ENCODE data around the gene TRAF6.

TRAF6 gene

DNA sequence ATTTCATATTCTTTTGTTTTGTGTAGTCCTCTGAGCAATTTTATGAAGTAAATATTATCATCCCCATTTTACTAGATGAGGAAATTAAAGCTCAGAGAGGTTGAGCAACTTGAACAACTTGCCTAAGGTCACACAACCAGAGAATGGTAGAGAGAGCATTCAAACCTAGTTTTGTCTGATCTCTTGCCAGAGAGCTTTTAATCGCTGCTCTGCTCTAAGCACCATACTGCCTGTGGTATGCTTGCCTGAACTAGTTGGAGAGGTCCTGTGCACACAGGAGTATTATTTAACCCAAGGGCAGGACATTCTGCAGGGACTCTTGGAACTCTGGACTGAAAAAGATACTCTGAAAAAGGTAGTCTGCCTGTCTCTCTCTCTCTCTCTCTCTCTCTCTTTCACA is 38.5 kb downstream of the TRAF6 start:
- Histone ChIP-seq H3K27me3 (ENCODE audit: control insufficient read depth in 1 of 2, insufficient read depth in 2 of 2, low read length in 2 of 2) (no peaks in the 10 kb centered on the region), H3K4me3 (ENCODE audit: low read length in 2 of 2) (no peak overlapping the region), H3K36me3 (ENCODE audit: control insufficient read depth in 2 of 2, insufficient read depth in 2 of 2, low read length in 2 of 2) (peaks cover 0 to 3% of the 10 kb centered on the region in 2 donors), H3K27ac (ENCODE audit: low read length) (no peak overlapping the region), H3K9ac (ENCODE audit: low read length in 2 of 2) (no peak overlapping the region), H3K9me3 (ENCODE audit: control insufficient read depth in 2 of 2, low read length in 2 of 2) (no peaks in the 10 kb centered on the region), H3K4me1 (ENCODE audit: control insufficient read depth, insufficient read depth, low read length) (no peaks in the 10 kb centered on the region)

DNA sequence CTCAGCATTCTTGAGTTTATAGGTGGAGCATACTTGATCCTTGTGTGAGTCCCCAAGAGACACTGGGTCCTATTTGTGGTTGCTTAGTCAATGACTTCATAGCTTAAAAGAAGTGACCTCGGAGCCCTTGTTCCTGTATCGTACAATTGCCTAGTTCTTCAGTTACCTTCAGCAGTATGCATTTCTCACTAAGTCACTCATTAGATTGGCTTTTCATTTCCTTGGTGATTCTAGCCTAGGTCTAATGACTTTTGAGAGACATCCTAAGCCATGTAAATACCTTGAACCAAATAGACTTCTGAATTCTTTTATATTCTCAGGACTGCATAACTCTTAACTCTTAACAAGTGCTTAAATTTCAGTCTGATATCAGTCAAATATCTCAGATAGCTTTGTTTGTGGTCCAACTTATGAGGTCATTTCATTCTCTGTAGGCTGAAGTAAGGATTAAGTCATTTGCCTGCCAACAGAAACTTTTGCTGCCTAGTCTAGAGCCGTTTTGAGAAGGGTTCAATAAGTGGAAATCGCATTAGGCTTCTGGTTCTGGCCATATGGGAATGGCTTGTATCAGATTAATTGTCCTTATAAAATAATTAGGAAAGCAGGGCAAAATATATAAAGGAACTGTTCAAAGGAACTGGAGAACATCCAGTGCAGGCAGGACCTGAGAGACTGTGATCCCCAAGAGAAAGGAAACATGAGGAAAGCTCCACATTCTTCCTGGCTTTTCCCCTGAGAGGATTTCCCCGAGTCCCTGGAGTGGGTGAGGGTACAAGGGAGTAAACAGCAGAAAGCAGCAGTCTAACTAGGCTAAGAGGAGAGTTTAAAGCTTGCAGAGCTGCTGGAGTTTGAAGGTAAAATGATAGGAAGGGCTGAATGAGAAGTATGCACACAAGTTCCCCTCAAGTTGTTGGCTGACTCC is 39.9 kb downstream of the TRAF6 start:
- H3K4me3 ChIP-seq (ENCODE audit: low read length in 2 of 2), result no peak overlapping the region
- H3K27ac ChIP-seq (ENCODE audit: low read length), result no peak overlapping the region
- peaks cover 0 to 3% of the 10 kb centered on the region in 2 donors for H3K36me3 ChIP-seq (ENCODE audit: control insufficient read depth in 2 of 2, insufficient read depth in 2 of 2, low read length in 2 of 2)
- H3K27me3 ChIP-seq (ENCODE audit: control insufficient read depth in 1 of 2, insufficient read depth in 2 of 2, low read length in 2 of 2), result no peaks in the 10 kb centered on the region
- H3K4me1 ChIP-seq (ENCODE audit: control insufficient read depth, insufficient read depth, low read length), result no peaks in the 10 kb centered on the region
- no peaks in the 10 kb centered on the region for H3K9me3 ChIP-seq (ENCODE audit: control insufficient read depth in 2 of 2, low read length in 2 of 2)
- no peak overlapping the region for H3K9ac ChIP-seq (ENCODE audit: low read length in 2 of 2)

DNA sequence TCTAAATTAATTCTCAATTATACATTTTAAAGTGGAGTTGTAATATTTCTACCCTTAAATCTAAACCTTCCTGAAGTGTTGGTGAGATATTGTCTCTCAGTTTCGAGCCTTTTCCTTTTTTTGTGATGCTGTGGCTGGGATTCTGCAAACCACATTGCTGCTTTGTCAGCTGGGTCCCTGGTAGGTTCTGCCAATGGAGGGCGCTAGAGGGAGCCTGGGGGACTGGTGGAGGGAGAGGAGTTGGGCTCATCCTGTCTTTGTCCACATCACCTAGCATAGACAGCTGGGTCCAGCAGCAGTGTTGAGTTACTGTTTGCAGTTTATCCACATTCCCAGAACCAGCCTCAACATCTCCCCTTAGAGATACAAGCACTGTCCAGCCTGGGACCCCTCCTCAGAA is 41.0 kb downstream of the TRAF6 start:
- no peaks in the 10 kb centered on the region for H3K9me3 ChIP-seq (ENCODE audit: control insufficient read depth in 2 of 2, low read length in 2 of 2)
- peaks cover 0 to 3% of the 10 kb centered on the region in 2 donors for H3K36me3 ChIP-seq (ENCODE audit: control insufficient read depth in 2 of 2, insufficient read depth in 2 of 2, low read length in 2 of 2)
- H3K27me3 ChIP-seq (ENCODE audit: control insufficient read depth in 1 of 2, insufficient read depth in 2 of 2, low read length in 2 of 2), result no peaks in the 10 kb centered on the region
- H3K9ac ChIP-seq (ENCODE audit: low read length in 2 of 2), result no peak overlapping the region
- no peak overlapping the region for H3K4me3 ChIP-seq (ENCODE audit: low read length in 2 of 2)
- no peaks in the 10 kb centered on the region for H3K4me1 ChIP-seq (ENCODE audit: control insufficient read depth, insufficient read depth, low read length)
- H3K27ac ChIP-seq (ENCODE audit: low read length), result no peak overlapping the region

DNA sequence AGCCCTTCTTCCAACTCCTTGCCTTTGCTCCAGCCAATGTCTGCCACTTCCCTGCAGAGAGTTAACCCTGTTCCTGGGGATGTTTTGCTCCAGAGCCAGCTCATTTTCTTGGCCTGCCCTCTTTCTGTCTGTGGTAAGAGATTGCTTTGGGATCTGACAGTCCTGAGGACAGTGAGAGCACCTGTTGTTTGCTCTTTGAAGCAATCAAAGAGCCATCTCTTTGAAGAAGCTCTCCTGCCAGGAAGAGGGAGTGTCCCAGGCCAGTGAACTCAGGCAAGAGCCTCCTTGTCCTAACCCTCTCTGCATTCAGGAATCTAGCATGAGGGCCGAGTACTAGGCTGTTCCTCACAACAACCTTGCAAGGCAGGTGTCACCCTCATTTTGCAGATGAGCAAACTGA is 42.2 kb downstream of the TRAF6 start:
- Histone ChIP-seq H3K36me3 (ENCODE audit: control insufficient read depth in 2 of 2, insufficient read depth in 2 of 2, low read length in 2 of 2) (no peaks in the 10 kb centered on the region), H3K27ac (ENCODE audit: low read length) (no peak overlapping the region), H3K4me3 (ENCODE audit: low read length in 2 of 2) (no peak overlapping the region), H3K4me1 (ENCODE audit: control insufficient read depth, insufficient read depth, low read length) (no peaks in the 10 kb centered on the region), H3K27me3 (ENCODE audit: control insufficient read depth in 1 of 2, insufficient read depth in 2 of 2, low read length in 2 of 2) (no peaks in the 10 kb centered on the region), H3K9me3 (ENCODE audit: control insufficient read depth in 2 of 2, low read length in 2 of 2) (no peaks in the 10 kb centered on the region), H3K9ac (ENCODE audit: low read length in 2 of 2) (no peak overlapping the region)

DNA sequence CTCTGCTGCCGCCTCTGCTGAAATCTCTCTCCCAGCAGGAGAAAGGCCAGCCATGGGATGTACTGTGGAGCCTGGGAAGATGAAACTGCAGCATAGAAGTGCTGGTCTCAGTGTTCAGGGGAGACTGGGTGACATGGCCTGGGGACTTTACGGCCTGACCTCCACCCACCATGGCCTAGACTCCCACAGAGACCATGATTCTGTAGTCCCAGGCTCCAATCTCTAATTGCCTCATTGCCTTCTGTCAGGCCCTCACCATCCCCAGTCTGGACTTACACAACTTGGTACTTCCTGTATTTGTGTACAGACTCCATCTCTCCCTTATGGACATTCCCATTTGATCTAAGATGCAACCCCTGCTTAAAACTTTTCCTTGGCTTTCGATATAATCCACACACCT is 43.1 kb downstream of the TRAF6 start:
- Histone ChIP-seq H3K9me3 (ENCODE audit: control insufficient read depth in 2 of 2, low read length in 2 of 2) (no peaks in the 10 kb centered on the region), H3K9ac (ENCODE audit: low read length in 2 of 2) (no peak overlapping the region), H3K4me3 (ENCODE audit: low read length in 2 of 2) (no peak overlapping the region), H3K4me1 (ENCODE audit: control insufficient read depth, insufficient read depth, low read length) (no peaks in the 10 kb centered on the region), H3K27me3 (ENCODE audit: control insufficient read depth in 1 of 2, insufficient read depth in 2 of 2, low read length in 2 of 2) (no peaks in the 10 kb centered on the region), H3K36me3 (ENCODE audit: control insufficient read depth in 2 of 2, insufficient read depth in 2 of 2, low read length in 2 of 2) (no peaks in the 10 kb centered on the region), H3K27ac (ENCODE audit: low read length) (no peak overlapping the region)

GRCh38 chr11:36465449-36466163 is 44.5 kb downstream of the TRAF6 start:
- H3K4me1 ChIP-seq (ENCODE audit: control insufficient read depth, insufficient read depth, low read length), result no peaks in the 10 kb centered on the region
- no peaks in the 10 kb centered on the region for H3K9me3 ChIP-seq (ENCODE audit: control insufficient read depth in 2 of 2, low read length in 2 of 2)
- no peak overlapping the region for H3K9ac ChIP-seq (ENCODE audit: low read length in 2 of 2)
- no peaks in the 10 kb centered on the region for H3K27me3 ChIP-seq (ENCODE audit: control insufficient read depth in 1 of 2, insufficient read depth in 2 of 2, low read length in 2 of 2)
- no peak overlapping the region for H3K27ac ChIP-seq (ENCODE audit: low read length)
- no peak overlapping the region for H3K4me3 ChIP-seq (ENCODE audit: low read length in 2 of 2)
- no peaks in the 10 kb centered on the region for H3K36me3 ChIP-seq (ENCODE audit: control insufficient read depth in 2 of 2, insufficient read depth in 2 of 2, low read length in 2 of 2)

DNA sequence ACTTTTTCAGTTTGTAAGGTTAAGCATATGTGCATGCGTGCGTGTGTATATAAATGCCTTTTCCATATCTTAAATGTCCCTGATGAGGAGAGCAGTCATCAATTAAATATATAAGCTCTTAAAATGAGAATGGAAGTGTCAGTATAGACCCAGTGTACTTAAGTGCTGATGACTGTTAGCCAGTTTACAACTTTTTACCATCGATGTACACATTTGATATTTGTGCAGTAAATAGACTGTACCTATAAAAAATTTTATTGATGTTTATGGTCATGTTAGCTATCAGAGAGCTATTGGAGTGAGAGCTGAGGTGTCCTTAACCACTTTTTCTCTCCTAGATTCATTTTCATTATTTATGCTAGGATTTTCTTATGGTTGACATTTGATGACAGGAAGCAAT is 45.4 kb downstream of the TRAF6 start:
- Histone ChIP-seq H3K27me3 (ENCODE audit: control insufficient read depth in 1 of 2, insufficient read depth in 2 of 2, low read length in 2 of 2) (no peaks in the 10 kb centered on the region), H3K9ac (ENCODE audit: low read length in 2 of 2) (no peak overlapping the region), H3K36me3 (ENCODE audit: control insufficient read depth in 2 of 2, insufficient read depth in 2 of 2, low read length in 2 of 2) (no peaks in the 10 kb centered on the region), H3K27ac (ENCODE audit: low read length) (no peak overlapping the region), H3K4me3 (ENCODE audit: low read length in 2 of 2) (no peak overlapping the region), H3K4me1 (ENCODE audit: control insufficient read depth, insufficient read depth, low read length) (no peaks in the 10 kb centered on the region), H3K9me3 (ENCODE audit: control insufficient read depth in 2 of 2, low read length in 2 of 2) (no peaks in the 10 kb centered on the region)

DNA sequence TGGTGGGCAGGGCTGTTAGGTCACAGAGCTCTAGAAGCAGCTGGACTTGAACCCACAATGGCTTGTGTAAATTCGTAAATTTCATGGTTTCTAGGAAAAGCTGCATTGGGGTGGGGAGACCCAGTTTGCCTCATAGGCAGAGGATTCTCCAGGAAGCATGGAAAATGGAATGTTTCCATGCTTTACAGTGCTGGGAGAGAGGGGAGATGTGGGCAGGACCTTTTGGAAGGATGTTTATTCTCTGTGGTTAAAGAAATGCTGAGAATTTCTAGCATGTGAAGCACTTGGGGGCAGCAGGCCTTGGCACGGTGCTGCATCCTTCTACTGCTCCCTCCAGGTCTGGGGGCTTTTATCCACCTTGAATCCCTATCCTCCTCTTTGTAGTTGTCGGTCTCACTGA is 46.3 kb downstream of the TRAF6 start:
- H3K27ac ChIP-seq (ENCODE audit: low read length), result no peak overlapping the region
- H3K9me3 ChIP-seq (ENCODE audit: control insufficient read depth in 2 of 2, low read length in 2 of 2), result no peaks in the 10 kb centered on the region
- no peak overlapping the region for H3K9ac ChIP-seq (ENCODE audit: low read length in 2 of 2)
- no peaks in the 10 kb centered on the region for H3K36me3 ChIP-seq (ENCODE audit: control insufficient read depth in 2 of 2, insufficient read depth in 2 of 2, low read length in 2 of 2)
- H3K4me3 ChIP-seq (ENCODE audit: low read length in 2 of 2), result no peak overlapping the region
- no peaks in the 10 kb centered on the region for H3K27me3 ChIP-seq (ENCODE audit: control insufficient read depth in 1 of 2, insufficient read depth in 2 of 2, low read length in 2 of 2)
- no peaks in the 10 kb centered on the region for H3K4me1 ChIP-seq (ENCODE audit: control insufficient read depth, insufficient read depth, low read length)

- Histone ChIP-seq H3K27me3 (ENCODE audit: control insufficient read depth in 1 of 2, insufficient read depth in 2 of 2, low read length in 2 of 2) (no peaks in the 10 kb centered on the region), H3K27ac (ENCODE audit: low read length) (no peak overlapping the region), H3K9ac (ENCODE audit: low read length in 2 of 2) (no peak overlapping the region), H3K9me3 (ENCODE audit: control insufficient read depth in 2 of 2, low read length in 2 of 2) (no peaks in the 10 kb centered on the region), H3K4me1 (ENCODE audit: control insufficient read depth, insufficient read depth, low read length) (no peaks in the 10 kb centered on the region), H3K36me3 (ENCODE audit: control insufficient read depth in 2 of 2, insufficient read depth in 2 of 2, low read length in 2 of 2) (no peaks in the 10 kb centered on the region), H3K4me3 (ENCODE audit: low read length in 2 of 2) (no peak overlapping the region)
Measured at GRCh38 chr11:36462321-36462720, 47.8 kb downstream of the TRAF6 start.

DNA sequence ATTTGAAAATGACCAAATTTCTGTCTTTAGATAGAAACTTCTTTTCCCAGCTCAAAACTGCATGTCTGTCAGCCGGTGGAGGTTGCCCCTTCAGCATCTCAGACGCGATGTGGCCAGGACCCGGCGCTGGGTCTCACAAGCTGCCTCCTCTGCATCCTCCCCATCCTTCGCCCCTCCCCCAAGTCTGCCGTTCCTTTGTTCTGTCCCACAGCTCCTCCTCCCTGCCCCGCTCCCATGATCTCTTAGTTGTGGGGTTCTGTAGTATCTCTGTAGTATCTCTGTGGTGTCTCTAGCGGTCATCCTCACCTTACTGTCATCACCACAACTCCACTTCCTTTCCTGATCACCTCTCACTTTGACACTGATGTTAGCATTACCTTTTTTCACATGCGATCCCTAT is 49.9 kb downstream of the TRAF6 start:
- Histone ChIP-seq H3K9ac (ENCODE audit: low read length in 2 of 2) (no peak overlapping the region), H3K4me1 (ENCODE audit: control insufficient read depth, insufficient read depth, low read length) (peaks cover 13% of the 10 kb centered on the region), H3K4me3 (ENCODE audit: low read length in 2 of 2) (no peak overlapping the region), H3K27ac (ENCODE audit: low read length) (no peak overlapping the region), H3K36me3 (ENCODE audit: control insufficient read depth in 2 of 2, insufficient read depth in 2 of 2, low read length in 2 of 2) (no peaks in the 10 kb centered on the region), H3K27me3 (ENCODE audit: control insufficient read depth in 1 of 2, insufficient read depth in 2 of 2, low read length in 2 of 2) (no peaks in the 10 kb centered on the region), H3K9me3 (ENCODE audit: control insufficient read depth in 2 of 2, low read length in 2 of 2) (no peaks in the 10 kb centered on the region)

- Histone ChIP-seq H3K36me3 (ENCODE audit: control insufficient read depth in 2 of 2, insufficient read depth in 2 of 2, low read length in 2 of 2) (no peaks in the 10 kb centered on the region), H3K27ac (ENCODE audit: low read length) (no peak overlapping the region), H3K9ac (ENCODE audit: low read length in 2 of 2) (no peak overlapping the region), H3K27me3 (ENCODE audit: control insufficient read depth in 1 of 2, insufficient read depth in 2 of 2, low read length in 2 of 2) (no peaks in the 10 kb centered on the region), H3K4me3 (ENCODE audit: low read length in 2 of 2) (no peak overlapping the region), H3K4me1 (ENCODE audit: control insufficient read depth, insufficient read depth, low read length) (peaks cover 17% of the 10 kb centered on the region), H3K9me3 (ENCODE audit: control insufficient read depth in 2 of 2, low read length in 2 of 2) (no peaks in the 10 kb centered on the region)
Measured at GRCh38 chr11:36459046-36459445, 51.0 kb downstream of the TRAF6 start.

Measured in stomach smooth muscle (tissue), 2 donors.